Tibial nerve (tissue), 4 donors: ENCODE results near the gene ZNF804B.

Experiments used
- CTCF ChIP-seq, 5 experiments: fragments of 200-600 bp in 3 of 5; fragments of 450-650 bp in 2 of 5; sonication (generic) in 3 of 5; IDR thresholded peaks; one replicate each; pipeline ENCODE4 v1.5.1; 2016 to 2019; ENCODE audit warnings: antibody characterized with exemption in 5 of 5, mild to moderate bottlenecking in 3 of 5, moderate library complexity in 2 of 5
- EP300 ChIP-seq, 2 donors: sonication (generic); formaldehyde crosslinking; IDR thresholded peaks; one replicate each; pipeline ENCODE4 v1.6.1; 2017; ENCODE audit warnings: antibody characterized with exemption in 2 of 2, mild to moderate bottlenecking in 1 of 2
- POLR2A ChIP-seq, 2 donors: fragments of 450-650 bp; IDR thresholded peaks; one replicate each; pipeline ENCODE4 v1.6.1; 2017; ENCODE audit warnings: antibody characterized with exemption in 2 of 2, mild to moderate bottlenecking in 2 of 2, moderate library complexity in 2 of 2

GRCh38 chr7:89021741-89022140, 262.2 kb downstream of the ZNF804B start:
- TF ChIP-seq CTCF (IDR thresholded peaks at IDR 0.05) (no peak), POLR2A (IDR thresholded peaks at IDR 0.05) (no peak), EP300 (IDR thresholded peaks at IDR 0.05) (no peak)
